ENCODE measurements around the gene METTL25.

Gene METTL25

DNA sequence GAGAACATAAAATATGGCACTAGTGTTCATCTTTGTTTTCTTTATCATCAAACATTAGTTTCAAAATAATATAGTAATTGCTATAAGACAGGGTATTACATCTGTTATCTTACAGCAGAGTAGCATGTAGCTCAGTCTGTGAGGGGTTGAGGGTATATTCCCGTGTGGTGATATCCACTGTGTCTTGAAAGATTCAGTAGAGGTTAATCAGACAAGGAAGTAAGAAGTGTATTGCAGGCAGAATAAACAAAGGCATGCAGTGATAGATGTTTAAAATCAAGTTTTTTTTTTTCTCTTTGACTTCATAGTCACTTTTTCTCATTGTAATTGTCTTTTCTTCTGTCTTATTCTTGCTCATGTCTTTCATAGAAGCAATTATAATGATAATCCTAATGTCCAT is 48.3 kb downstream of the METTL25 start:
- DNase-seq (ENCODE audit: low spot score): no peak

DNA sequence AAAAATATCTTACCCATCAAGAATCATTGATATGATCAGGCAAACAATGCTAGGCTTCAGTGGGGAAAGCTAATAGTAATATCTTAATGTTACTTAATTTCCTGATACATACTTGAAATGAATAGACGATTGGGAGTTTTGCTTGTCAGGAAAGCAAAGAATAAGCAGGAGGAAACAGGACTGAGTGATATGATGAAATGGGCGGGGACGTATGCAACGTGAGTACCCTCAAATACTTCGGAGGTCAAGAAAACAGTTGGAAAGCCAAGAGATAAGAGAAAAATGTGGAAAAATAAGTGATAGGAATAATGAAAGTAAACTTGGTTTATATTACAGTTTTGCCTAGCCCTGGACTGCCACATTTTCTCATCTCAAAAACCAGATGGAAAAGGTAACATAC is 49.2 kb downstream of the METTL25 start:
- DNase-seq (ENCODE audit: low spot score): no peak

GRCh38 chr12:82408844-82409243 is 50.5 kb downstream of the METTL25 start:
- DNase-seq (ENCODE audit: low spot score): no peak

DNA sequence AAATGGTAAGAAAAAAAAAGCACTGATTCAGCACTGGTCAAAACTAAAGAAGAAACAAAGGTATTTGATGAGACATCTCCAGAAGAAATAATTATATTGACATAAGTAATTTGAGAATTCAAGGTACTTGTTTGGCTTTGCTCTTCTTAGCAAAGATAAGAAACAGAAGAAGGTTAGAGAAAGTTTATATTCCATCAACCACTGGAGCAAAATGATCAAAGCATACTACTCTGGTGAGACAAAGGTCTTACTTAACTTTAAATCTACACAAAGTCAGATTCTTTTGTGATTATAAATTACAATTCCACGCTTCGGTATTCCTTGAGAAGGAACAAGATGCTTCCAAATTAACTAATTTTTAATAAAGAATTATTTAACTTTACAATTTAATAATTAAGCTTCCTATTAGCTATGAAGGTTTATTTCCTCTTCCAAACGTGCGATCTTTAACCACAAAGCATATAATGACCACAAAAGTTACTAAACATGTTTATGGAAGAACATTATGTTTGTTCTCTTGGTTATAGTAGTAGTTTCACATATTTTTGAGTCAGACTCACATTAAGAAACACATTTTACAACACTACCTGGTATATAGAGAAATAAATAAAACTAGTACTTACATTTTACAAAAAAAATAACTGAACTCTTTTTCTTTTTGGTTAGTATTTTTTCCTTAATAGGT is 53.4 kb downstream of the METTL25 start:
- no peak for DNase-seq (ENCODE audit: low spot score)

- DNase-seq (ENCODE audit: low spot score): no peak
Observed at GRCh38 chr12:82412246-82412645, 53.9 kb downstream of the METTL25 start.

- no peak for DNase-seq (ENCODE audit: low spot score)
Observed at GRCh38 chr12:82414044-82414443, 55.7 kb downstream of the METTL25 start.

GRCh38 chr12:82414926-82415325 is 56.6 kb downstream of the METTL25 start:
- DNase-seq (ENCODE audit: low spot score): no peak

GRCh38 chr12:82415402-82415801 is 57.1 kb downstream of the METTL25 start:
- DNase-seq (ENCODE audit: low spot score): no peak

DNA sequence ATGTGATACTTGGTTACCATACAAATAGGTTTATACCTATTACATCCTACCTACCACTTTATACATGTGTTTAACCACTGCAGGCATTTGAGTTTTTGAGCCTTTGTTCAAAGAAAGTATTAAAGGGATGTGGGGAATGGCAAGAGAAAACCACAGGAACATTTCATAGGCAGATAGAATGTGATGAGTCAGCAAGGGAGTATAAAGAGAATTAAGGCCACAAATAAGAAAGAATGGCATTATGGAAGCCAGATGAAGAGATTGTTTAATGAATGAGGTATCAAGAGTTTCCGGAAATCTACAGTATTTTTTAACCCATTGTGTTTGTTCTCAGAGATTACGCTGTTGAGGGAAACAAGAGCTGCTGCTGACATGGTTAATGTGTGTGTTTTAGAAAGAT is 66.9 kb downstream of the METTL25 start:
- DNase-seq (ENCODE audit: low spot score): no peak

GRCh38 chr12:82426081-82426480 is 67.8 kb downstream of the METTL25 start:
- no peak for DNase-seq (ENCODE audit: low spot score)

DNA sequence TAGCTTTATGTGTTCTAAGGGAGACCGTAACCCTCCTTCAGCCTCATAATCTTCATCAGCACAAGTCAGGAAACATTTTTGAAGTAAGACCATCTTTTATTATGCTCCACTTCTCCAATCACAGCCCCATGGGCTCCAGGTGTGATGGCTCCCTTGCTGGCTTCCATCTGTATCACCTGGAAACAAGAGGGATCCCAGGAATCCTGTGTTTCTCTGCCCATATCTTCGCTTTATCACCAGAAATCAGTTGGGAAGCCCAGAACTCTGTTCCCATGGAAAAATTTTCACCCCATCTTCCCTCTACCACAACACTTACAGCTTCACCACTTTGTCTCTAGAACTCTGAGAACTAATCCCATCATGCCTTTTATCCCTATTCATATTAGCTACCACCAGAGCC is 68.3 kb downstream of the METTL25 start:
- DNase-seq (ENCODE audit: low spot score): no peak

DNA sequence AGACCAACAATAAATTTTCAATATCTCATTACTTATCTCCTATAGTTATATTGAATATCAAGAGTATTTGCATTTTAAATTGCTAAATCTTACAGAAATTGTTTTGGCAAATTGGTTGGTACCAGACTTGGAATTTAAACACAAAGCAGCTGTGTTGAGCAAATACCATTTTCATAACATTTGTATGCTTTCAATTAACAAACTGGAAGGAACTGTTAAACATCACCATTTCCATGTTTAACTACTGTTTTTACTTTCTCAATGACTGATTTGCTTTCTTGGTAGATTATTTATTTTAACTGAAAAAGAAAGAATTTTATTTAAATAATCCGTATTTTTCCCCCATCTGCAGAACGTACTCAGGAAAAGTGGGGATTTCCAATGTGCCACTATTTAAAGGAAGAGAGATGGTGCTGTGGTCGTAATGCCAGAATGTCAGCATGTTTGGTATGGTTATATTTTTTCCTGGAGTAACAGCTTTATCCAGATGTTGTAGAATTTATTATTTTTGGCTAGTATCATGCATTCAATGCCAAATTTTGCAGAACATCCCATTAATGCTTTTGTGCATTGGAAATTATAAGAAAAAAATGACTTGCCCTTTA is 72.3 kb downstream of the METTL25 start:
- DNase-seq (ENCODE audit: low spot score): no peak

GRCh38 chr12:82434392-82434911 is 76.1 kb downstream of the METTL25 start:
- no peak for DNase-seq (ENCODE audit: low spot score)

GRCh38 chr12:82436354-82436753 is 78.0 kb downstream of the METTL25 start:
- no peak for DNase-seq (ENCODE audit: low spot score)

DNA sequence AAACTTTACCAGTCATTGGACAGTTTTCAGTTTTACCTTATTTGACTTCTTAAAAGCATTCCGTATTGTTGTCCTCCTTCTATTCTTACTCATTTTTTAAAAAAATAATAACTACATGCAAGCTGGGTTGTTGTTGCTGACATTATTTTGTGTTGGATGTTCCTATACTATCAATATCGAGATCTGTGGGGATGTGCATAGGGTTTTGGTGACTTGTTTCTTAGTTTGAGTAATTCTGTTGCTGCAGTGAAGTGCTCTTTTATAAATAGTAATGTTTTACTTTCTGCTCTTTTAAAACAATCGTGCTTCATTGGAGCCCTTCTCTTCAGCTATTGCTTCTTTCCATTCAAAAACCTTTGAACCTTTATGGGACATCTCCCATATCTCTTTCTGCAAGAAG is 79.4 kb downstream of the METTL25 start:
- no peak for DNase-seq (ENCODE audit: low spot score)

GRCh38 chr12:82438356-82438755 is 80.0 kb downstream of the METTL25 start:
- no peak for DNase-seq (ENCODE audit: low spot score)

DNA sequence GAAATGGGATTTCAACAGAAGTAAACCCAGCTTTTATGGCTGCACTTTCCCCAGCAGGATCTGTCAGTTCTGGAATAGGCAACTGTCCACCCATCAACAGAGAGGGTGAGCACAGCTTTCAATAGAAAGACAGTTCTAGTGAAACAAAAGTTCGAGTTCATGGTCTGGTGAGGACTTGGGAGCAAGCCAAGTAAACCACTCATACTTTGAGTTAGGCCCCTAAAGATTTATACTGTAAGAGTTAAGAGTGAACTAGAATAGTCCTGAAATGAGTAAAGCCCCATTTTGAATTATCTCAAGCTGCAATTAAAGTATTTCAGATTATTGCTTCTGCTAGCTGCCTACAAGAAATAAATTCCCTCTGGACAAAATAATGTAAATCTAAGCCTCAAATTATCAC is 82.6 kb downstream of the METTL25 start:
- no peak for DNase-seq (ENCODE audit: low spot score)

DNA sequence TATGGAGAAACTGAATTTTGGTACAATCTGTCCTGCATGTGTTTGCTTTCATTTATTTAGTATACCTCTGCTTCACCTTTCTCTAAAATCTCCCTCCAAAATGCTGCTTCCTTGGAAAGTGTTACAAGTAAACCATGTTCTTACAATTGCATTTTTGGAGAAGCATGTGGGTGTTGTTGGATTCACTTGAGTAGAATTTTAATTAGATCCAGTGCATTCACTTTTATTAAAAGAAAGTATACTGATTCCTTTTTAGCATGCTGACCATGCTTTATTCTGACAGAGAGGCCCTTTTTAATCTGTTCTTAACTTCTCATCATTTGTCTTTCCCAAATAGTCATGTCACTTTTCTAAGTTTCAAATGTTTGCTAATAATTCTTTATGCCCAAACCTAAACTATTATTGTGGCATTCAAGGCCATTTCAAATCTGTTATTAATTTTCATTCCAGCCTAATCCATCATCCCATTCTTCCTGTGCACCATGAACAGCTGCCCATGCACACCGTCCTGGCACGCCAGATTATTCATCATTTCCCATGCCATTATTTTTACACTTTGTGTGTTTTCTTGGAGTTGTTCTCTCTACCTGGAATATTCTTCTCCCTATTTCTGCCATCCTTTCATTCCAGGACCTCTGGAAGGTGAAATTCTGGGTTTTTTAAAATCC is 90.7 kb downstream of the METTL25 start:
- DNase-seq (ENCODE audit: low spot score): no peak

- no peak for DNase-seq (ENCODE audit: low spot score)
Observed at GRCh38 chr12:82456633-82457032, 98.3 kb downstream of the METTL25 start.

- DNase-seq (ENCODE audit: low spot score): no peak
Observed at GRCh38 chr12:82458101-82458500, 99.8 kb downstream of the METTL25 start.

GRCh38 chr12:82461393-82461792 is 103.1 kb downstream of the METTL25 start:
- DNase-seq (ENCODE audit: low spot score): no peak

- DNase-seq (ENCODE audit: low spot score): no peak
Observed at GRCh38 chr12:82461836-82462235, 103.5 kb downstream of the METTL25 start.

- no peak for DNase-seq (ENCODE audit: low spot score)
Observed at GRCh38 chr12:82468563-82468962, 110.2 kb downstream of the METTL25 start.

All from RKO (cell line).